22Rv1 (cell line): Measurements from ENCODE around the gene IFTAP.

ENCODE experiments used
- H3K27ac ChIP-seq: fragments of 450-650 bp; 2 replicates; pipeline ENCODE4 v1.5.1; 2017
- CTCF ChIP-seq: fragments of 450-650 bp; IDR thresholded peaks from 2 replicates; pipeline ENCODE4 v1.5.1; 2017; ENCODE audit warnings: mild to moderate bottlenecking
- ZFX ChIP-seq: fragments of 450-650 bp; IDR thresholded peaks from 2 replicates; pipeline ENCODE4 v1.6.1; 2017; ENCODE audit warnings: antibody characterized with exemption, borderline replicate concordance

IFTAP gene

DNA sequence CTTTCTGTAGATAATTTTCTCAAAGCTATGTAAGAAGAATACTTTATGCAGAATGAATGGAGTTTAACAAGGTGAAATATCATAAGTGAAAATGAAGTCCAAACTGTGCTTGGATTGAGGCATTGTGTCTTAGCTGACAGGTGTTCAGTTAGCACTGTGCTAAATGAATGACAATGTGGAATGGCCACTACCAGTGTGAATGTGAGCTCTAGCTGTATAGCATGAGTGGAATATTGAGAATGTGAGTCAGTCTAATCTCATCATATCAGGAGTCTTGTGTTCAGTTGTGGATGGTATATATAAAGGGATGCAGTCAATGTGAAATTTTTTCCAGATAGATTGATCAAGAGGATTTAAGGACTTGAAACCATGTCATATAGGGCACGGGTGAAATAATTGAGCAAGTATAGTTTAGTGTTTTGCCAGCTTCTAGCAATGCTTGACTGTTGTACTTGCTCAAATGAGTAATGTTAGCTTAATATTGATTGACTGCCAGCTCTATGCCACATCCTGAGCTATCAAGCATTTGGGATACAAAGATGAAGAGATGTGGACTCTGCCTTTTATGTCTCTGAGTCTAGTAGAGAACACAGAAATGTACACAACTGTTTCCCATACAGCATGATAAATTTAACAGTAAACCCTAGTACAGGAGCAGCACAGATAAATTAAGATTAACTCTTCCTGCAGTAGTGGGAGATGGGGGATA is 14.3 kb downstream of the IFTAP start:
- TF ChIP-seq CTCF (no peak), ZFX (no peak)
- H3K27ac ChIP-seq, result no peak overlapping the region

GRCh38 chr11:36609383-36609782 is 15.1 kb downstream of the IFTAP start:
- H3K27ac ChIP-seq, result no peak overlapping the region
- TF ChIP-seq CTCF (no peak), ZFX (no peak)

DNA sequence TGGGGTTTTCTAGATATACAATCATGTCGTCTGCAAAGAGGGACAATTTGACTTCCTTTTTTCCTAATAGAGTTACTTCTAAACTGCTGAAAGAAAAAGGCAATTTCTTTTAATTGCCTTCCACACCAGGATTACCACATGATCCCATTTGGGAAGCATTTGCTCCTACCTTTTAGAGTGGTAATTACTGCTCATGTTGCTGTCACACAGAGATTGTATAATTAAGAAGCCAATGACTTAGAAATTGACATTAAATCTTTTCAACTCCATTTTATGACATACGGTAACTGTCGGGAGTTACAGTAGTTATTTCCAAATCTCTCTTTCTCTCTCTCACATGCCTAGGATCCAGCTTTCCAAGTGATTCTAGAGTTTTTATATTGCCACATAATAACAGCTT is 21.5 kb downstream of the IFTAP start:
- no peak overlapping the region for H3K27ac ChIP-seq
- no peak for TF ChIP-seq ZFX
- no peak for TF ChIP-seq CTCF

GRCh38 chr11:36617543-36618362 is 23.5 kb downstream of the IFTAP start:
- no peak for TF ChIP-seq ZFX
- TF ChIP-seq CTCF, result no peak
- H3K27ac ChIP-seq, result no peak overlapping the region

DNA sequence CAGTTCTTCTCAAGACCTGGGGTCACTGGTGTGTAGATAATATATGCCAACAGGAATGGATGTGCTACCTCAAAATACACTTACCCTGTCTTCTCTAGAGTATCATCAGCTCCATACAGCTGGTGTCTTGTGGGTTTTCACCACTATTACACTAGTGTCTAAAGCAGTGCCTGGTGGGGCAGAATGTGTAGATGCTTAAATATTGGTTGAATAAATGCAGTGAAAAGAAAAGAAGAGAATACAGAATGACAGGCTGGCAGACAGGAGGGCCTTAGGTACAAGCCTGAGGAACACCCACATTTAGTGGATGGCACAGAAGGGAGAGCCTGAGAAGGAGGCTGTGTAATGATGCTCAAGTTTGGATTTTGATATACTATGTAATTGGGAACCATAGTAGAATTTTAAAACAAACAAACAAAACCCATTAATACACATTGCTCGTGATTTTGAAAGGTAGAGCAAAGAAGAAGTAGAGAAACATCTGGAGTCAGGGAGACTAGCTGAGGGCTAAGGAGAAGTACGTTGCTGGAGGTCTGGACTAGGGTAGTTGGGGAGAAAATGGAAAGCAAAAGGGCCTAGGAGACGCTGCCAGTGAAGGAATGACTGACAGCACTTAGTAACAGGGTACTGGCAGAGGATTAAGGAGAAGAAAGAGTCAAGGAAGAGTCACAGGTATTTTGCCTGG is 24.2 kb downstream of the IFTAP start:
- no peak overlapping the region for H3K27ac ChIP-seq
- no peak for TF ChIP-seq CTCF
- TF ChIP-seq ZFX, result no peak

- H3K27ac ChIP-seq, result no peak overlapping the region
- TF ChIP-seq CTCF, result no peak
- TF ChIP-seq ZFX, result no peak
Measured at GRCh38 chr11:36619502-36619901, 25.2 kb downstream of the IFTAP start.

DNA sequence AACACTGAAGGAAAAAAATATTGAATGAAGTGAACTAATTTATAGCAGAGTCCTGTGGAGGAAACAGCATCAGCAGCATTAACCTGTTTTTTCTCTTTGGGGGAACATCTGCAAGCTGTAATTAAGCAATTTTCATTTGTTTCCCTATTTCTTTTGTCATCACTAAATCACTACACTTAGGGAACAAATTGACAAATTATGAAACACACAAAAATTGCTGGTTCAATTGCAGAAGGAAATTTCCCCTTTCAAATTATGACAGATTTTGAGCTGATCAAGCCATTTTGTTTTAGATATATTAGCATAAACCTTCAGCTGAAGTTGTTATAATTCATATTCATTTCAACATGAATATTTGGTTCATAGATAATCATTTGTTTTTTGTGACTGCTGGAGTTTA is 25.9 kb downstream of the IFTAP start:
- no peak overlapping the region for H3K27ac ChIP-seq
- no peak for TF ChIP-seq ZFX
- no peak for TF ChIP-seq CTCF
